Left forelimb (tissue), 1 donor: ENCODE data around the gene GOLGA8F.
"Not testable (repeated sequence)": the region's sequence is repeated elsewhere in the genome, so short reads cannot be mapped to it uniquely, and the experiment has no call there.

Experiments
- DNase-seq: peaks from one replicate; pipeline ENCODE4 v3.0.0-alpha.2; 2018; ENCODE audit warnings: low spot score

GOLGA8F gene

GRCh38 chr15:28378364-28378763 is at the start of gene GOLGA8F:
TSS of gene GOLGA8F (plus strand) at chr15:28378664. CDS start at chr15:28378762, 98 bp downstream.
- not testable (repeated sequence) for DNase-seq

GRCh38 chr15:28357984-28358383 is 20.5 kb upstream of the GOLGA8F start, which contains the start of gene GOLGA6L24:
TSS of gene GOLGA6L24 (minus strand) at chr15:28358084. CDS start at chr15:28358023, 61 bp downstream.
- not testable (repeated sequence) for DNase-seq

- DNase-seq = not testable (repeated sequence)
Measured at GRCh38 chr15:28365502-28365901, 13.0 kb upstream of the GOLGA8F start.

- DNase-seq = not testable (repeated sequence)
Measured at GRCh38 chr15:28380053-28380452, 1.6 kb downstream of the GOLGA8F start.

GRCh38 chr15:28396022-28396421 is 17.6 kb downstream of the GOLGA8F start:
- DNase-seq = not testable (repeated sequence)

GRCh38 chr15:28402774-28403435 is 24.4 kb downstream of the GOLGA8F start:
- not testable (repeated sequence) for DNase-seq

- DNase-seq = not testable (repeated sequence)
Measured at GRCh38 chr15:28420470-28420869, 42.0 kb downstream of the GOLGA8F start.

- not testable (repeated sequence) for DNase-seq
Measured at GRCh38 chr15:28435594-28435993, 57.1 kb downstream of the GOLGA8F start.
